GM18517 (cell line): ENCODE results near the gene COPS7A.

Source experiments
- ATAC-seq: cut with Tn5 transposase; IDR thresholded peaks from one replicate; pipeline ENCODE4 v1.9.1; 2021; ENCODE audit warnings: mild to moderate bottlenecking, moderate library complexity; ENCODE audit not compliant: unreplicated experiment

Gene COPS7A

DNA sequence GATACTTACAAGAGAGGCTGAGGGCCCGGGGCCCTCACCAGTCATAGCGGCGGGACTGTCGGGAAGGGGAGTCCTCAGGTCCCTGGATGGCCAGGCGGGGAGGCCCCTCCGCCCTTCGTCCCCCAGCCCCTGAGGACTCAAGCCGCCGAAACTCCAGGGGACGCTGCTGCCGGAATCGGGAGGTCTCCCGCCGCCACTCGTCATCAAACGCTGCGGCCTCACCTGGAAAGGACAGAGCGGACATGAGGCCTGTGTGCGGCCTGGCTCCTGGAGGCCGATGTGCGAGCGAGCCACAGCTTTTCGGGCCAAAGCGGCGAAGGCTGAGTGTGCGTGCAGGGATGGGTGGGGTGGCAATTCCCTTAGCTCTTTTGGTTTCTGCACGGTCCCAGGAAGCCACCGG is 24.9 kb downstream of the COPS7A start:
- ATAC-seq = no peak

DNA sequence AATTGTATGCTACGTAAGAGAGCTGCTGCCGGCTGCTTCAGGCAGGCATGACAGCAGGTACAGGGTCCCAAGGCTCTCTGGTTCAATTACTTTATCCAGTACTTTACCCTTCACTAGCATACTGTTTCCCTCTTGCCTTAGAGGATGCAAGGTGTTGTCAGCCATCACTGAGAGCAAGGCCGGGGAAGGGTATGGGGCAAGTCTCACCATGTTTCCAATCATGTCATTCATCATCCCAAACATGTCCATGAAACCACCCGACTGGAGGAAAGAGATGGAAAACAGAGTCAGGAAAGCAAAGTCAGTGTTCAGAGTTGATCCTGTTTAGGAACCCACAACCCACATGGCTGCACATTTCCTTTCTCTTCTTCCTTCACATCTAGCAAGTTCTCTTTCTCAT is 26.7 kb downstream of the COPS7A start:
- ATAC-seq = no peak

GRCh38 chr12:6751767-6752166 is 27.9 kb downstream of the COPS7A start:
- no peak for ATAC-seq

- ATAC-seq = no peak
Measured at GRCh38 chr12:6752167-6752920, 28.5 kb downstream of the COPS7A start.

GRCh38 chr12:6752921-6753771 is 29.3 kb downstream of the COPS7A start, which contains the start of gene MLF2:
Gene MLF2, minus strand, starts transcription at chr12:6753141. Its CDS starts 807 bp downstream, at chr12:6752334.
- peak; percentile 83 for ATAC-seq

DNA sequence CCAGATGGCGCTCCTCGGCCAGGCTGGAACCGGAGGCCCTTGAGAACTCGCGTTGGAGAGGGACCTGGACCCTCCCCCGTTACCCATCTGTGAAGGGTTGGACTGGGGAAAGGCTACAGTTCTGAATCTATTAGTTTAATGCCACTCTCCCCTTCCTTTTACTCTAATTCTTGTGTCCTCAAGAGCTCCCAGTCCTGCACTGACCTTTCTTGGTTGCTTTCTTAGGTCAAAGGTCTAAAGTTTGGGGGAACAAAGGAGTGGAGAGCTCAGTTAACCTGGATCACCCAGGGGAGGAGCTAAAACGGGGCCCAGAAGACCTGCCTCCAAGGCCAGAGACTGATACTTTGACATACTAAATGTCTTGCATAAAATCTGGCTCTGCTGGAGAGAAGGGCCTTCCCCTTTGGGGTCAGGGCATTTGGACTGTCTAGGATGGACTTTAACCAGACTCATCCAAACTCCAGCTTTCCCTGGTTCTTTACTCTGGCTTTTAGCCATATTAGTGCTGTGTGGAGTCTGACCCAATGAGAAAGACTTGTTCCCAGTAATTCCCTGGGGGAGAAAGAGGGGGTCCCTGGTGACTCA is 30.0 kb downstream of the COPS7A start:
- no peak for ATAC-seq

GRCh38 chr12:6754411-6754810 is 30.6 kb downstream of the COPS7A start:
- ATAC-seq = no peak

GRCh38 chr12:6757028-6757690 is 33.3 kb downstream of the COPS7A start:
- no peak for ATAC-seq

DNA sequence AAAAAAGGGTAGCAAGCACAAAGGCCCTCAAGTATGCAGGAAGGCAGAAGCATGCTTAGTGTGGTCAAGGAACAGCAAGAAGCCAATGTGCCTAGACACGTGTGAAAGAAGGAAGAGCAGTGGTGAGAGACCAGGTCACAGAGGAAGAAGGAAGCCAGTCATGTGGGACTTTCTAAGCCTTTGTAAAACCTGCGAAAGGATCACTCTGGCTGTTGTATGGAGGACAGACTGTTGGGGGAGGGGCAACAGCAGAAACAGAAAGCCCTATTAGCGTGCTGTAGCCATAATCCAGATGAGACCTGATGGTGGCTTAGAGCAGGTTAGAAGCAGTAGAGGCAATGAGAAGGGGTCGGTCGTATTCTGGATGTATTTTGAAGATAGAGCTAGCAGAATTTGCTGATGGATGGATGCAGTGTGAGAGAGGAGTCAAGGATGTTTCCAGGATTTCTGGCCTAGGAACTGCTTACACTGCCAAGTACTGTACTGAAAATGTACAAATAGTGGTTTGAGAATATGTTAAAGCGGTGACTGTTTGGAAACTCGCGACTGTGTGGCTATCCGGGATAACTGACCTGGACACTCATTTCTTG is 34.8 kb downstream of the COPS7A start:
- ATAC-seq = no peak

DNA sequence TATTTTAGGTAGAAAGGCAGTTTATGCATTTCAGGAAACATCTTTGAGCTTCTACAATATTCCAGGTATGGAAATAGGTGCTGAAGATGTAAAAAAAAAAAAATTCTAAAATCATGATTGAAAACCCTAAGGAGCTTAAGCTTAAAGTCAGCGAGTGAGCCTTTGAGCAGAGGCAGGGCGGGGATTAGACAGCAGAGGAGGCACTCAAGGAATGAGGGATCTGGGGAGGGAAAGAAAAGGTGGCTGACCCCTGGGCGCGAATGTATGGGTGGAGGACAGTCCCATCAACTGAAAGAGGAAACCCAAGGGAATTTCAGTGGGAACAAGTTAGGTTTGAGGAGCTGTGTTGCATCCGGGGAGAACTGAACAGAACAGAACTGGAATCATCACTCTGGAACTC is 35.9 kb downstream of the COPS7A start:
- no peak for ATAC-seq

DNA sequence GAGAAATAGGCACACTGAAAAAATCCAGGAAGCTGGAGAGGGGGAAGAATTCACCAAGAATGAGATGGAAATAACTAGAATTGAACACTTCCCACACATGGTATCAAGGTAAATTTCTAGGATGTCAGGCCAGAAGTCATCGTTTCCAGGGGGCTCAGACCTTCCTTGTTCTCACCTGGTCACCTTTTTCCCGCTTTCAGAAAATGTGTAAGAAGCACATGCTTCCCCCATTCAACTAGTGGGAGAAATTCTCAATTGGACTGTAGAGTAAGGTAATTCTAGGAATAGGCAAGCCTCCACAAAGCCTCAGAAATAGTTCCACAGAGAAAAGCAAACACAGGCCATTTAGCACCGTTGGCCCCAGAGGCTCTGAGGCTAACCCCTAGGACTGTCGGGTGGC is 39.5 kb downstream of the COPS7A start:
- ATAC-seq = no peak

DNA sequence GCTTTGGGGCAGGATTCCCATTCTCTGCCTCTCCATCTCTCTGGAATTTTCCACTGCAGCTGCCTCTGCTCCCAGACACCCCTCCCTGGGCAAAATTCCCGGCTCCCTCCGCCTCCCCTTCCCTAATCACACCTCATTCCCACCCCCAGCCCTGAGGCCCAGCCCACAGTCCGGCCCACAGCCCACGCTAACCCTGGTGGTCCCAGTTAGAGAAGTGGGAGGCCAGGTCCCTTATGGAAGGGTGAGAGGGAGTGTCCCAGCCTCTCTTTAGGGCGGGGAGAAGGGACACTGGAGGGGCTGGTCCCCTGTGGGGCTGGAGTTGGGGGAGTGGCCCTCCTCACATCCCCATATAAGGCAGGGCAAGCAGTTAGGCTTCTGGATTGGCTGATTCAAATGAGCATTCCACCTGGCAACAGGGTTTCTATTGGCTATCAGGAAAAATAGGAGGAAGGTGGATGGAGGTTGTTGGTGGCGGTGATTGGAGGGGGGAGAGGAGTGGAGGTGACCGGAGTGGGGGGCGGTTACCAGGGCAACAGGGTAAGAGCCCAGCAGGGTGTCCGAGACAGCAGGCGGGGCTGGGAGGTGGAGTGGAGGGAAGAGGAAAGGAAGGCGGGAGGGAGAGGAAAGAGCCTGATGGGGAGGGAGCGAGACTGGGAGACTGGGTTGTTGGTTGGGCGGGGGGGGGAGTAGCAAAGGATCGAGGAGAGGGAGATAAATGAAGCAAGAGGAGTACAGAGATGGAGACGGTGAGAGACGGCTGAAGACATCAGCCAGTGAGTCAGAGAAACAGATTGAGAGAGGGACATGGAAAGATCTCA is 40.4 kb downstream of the COPS7A start:
- peak; percentile 86 for ATAC-seq

- ATAC-seq = no peak
Measured at GRCh38 chr12:6765048-6765633, 41.3 kb downstream of the COPS7A start.

DNA sequence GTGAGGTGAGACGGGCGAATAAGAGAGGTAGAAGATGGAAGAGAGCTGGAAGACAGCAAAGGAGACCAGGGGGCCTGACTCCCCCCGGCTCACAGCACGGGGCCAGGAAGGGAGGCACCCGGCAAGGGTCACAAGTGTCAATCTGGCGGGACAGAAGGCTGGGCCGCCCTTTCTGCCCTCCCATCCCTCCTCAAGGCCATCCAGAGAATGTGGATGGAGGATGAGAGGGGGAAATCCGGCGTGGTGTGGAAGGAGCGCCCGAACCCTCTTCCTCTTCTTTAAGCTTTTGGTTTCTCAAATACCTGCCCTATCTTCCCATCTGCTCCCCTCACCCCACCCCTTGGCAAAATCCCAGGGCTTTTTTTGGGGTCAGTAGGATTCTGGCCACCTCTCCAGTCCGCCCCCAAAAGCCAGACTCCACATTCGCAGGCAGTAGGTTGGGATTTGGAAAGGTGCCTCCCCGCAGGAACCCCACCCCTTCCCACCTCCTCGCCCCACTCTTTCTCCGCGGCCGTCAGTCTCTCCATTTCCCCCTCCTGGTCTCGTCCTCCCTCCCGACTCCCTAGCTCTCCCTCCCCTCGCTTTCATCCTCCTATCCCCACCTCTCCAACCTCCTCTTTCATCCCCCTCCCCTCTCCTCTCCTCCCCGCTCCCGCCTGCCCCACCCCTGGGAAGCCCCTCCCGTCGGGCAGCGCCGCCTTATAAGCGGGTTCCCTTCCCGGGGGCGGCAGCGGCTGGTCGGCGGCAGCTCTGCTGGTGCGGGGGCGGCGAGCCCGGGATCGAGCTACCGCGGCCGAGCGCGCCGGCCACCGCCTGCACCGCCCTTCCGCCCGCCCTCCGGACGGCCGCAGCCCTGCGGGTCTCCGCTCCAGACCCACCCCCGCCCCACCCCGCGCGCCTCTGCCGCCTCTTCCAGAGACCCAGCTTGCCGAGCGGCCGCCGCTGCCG is 42.1 kb downstream of the COPS7A start, which contains the start of gene PTMS:
TSS of gene PTMS (plus strand) at position 730 of the 948 bp plus-strand sequence. CDS start 343 bp downstream, outside the sequence.
- no peak for ATAC-seq

DNA sequence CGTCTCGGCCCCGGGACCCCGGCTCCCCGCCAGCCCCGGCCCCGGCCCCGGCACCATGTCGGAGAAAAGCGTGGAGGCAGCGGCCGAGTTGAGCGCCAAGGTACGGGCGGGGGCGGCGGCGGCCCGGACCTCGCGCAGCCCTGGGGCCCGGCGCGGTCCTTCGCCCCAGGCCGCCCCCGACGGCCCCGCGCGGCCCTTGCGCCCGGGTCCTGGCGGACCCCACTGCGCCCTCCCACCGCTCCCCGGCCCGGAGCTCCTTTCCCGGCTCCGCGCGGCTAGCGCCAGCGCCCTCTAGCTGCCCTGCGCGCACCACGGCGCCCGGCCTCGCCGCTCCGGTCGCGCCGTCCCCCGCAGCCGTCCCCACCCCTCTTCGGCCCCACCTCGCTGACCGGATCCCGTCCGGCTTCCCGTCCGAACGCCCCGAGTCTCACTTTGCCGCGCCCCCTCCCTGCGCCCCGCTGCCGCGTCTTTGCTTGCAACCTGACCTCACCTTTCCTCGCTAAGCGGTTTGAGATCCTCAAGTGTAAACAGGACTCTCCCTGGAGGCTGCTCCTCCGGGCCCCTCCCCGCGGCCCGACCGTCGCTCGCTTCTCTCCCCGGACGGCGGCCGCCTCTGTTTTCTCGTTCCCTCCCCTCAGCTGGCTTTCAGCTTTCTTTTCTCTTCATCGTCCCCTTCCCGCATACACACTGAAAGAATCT is 43.0 kb downstream of the COPS7A start:
- no peak for ATAC-seq

GRCh38 chr12:6767353-6768319 is 43.8 kb downstream of the COPS7A start:
- ATAC-seq = no peak
